ENCODE data around the gene YWHAH.

The YWHAH gene

GRCh38 chr22:31906086-31906485, 38.2 kb upstream of the YWHAH start:
- Histone ChIP-seq H3K4me3 (ENCODE audit: low read length in 2 of 2) (no peak overlapping the region), H3K36me3 (ENCODE audit: control insufficient read depth in 2 of 2, insufficient read depth in 2 of 2, low read length in 2 of 2) (peaks cover 27 to 29% of the 10 kb centered on the region in 2 donors)

DNA sequence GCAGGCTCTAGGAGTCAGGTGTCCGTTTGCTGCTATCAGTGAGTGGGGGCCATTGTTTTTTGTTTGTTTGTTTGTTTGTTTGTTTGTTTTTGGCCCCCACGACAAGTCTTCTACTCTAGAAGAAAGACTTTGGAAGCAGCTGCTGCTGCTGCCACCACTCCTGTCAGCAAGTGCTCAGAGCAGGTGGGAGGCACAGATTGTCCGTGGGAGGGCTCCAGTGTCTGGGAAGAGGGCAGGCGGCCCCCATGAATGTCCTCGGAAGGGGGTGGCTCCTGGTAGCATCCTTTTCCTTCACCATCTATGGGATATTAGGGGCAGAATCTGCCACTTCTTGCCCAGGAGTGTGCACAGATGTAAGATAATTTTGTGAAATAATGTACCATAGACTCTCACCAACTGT, 37.8 kb upstream of the YWHAH start:
- H3K4me3 ChIP-seq (ENCODE audit: low read length in 2 of 2), result no peak overlapping the region
- H3K27me3 ChIP-seq (ENCODE audit: control insufficient read depth in 2 of 2, insufficient read depth in 2 of 2, low read length in 2 of 2), result no peaks in the 10 kb centered on the region
- H3K9me3 ChIP-seq (ENCODE audit: control insufficient read depth in 2 of 2, low read length in 2 of 2), result no peaks in the 10 kb centered on the region
- H3K27ac ChIP-seq (ENCODE audit: low read depth in 2 of 2, low read length in 2 of 2), result no peak overlapping the region
- H3K4me1 ChIP-seq (ENCODE audit: control insufficient read depth in 2 of 2, insufficient read depth in 2 of 2, low read length in 2 of 2), result peaks cover 0 to 3% of the 10 kb centered on the region in 2 donors
- no peak overlapping the region for H3K9ac ChIP-seq (ENCODE audit: low read depth in 1 of 2, low read length in 2 of 2)
- peaks cover 26 to 29% of the 10 kb centered on the region in 2 donors for H3K36me3 ChIP-seq (ENCODE audit: control insufficient read depth in 2 of 2, insufficient read depth in 2 of 2, low read length in 2 of 2)

More at GRCh38 chr22:31906086-31906485, 38.2 kb upstream of the YWHAH start:
- no peaks in the 10 kb centered on the region for H3K4me1 ChIP-seq (ENCODE audit: control insufficient read depth in 2 of 2, insufficient read depth in 2 of 2, low read length in 2 of 2)
- no peak overlapping the region for H3K9ac ChIP-seq (ENCODE audit: low read depth in 1 of 2, low read length in 2 of 2)
- H3K9me3 ChIP-seq (ENCODE audit: control insufficient read depth in 2 of 2, low read length in 2 of 2), result no peaks in the 10 kb centered on the region
- no peaks in the 10 kb centered on the region for H3K27me3 ChIP-seq (ENCODE audit: control insufficient read depth in 2 of 2, insufficient read depth in 2 of 2, low read length in 2 of 2)
- H3K27ac ChIP-seq (ENCODE audit: low read depth in 2 of 2, low read length in 2 of 2), result no peak overlapping the region

GRCh38 chr22:31909977-31910376, 34.4 kb upstream of the YWHAH start:
- H3K4me1 ChIP-seq (ENCODE audit: control insufficient read depth in 2 of 2, insufficient read depth in 2 of 2, low read length in 2 of 2), result peaks cover 8 to 15% of the 10 kb centered on the region in 2 donors
- H3K4me3 ChIP-seq (ENCODE audit: low read length in 2 of 2), result no peak overlapping the region
- no peaks in the 10 kb centered on the region for H3K9me3 ChIP-seq (ENCODE audit: control insufficient read depth in 2 of 2, low read length in 2 of 2)
- peaks cover 14 to 21% of the 10 kb centered on the region in 2 donors for H3K36me3 ChIP-seq (ENCODE audit: control insufficient read depth in 2 of 2, insufficient read depth in 2 of 2, low read length in 2 of 2)
- H3K27ac ChIP-seq (ENCODE audit: low read depth in 2 of 2, low read length in 2 of 2), result no peak overlapping the region
- H3K27me3 ChIP-seq (ENCODE audit: control insufficient read depth in 2 of 2, insufficient read depth in 2 of 2, low read length in 2 of 2), result no peaks in the 10 kb centered on the region
- no peak overlapping the region for H3K9ac ChIP-seq (ENCODE audit: low read depth in 1 of 2, low read length in 2 of 2)

DNA sequence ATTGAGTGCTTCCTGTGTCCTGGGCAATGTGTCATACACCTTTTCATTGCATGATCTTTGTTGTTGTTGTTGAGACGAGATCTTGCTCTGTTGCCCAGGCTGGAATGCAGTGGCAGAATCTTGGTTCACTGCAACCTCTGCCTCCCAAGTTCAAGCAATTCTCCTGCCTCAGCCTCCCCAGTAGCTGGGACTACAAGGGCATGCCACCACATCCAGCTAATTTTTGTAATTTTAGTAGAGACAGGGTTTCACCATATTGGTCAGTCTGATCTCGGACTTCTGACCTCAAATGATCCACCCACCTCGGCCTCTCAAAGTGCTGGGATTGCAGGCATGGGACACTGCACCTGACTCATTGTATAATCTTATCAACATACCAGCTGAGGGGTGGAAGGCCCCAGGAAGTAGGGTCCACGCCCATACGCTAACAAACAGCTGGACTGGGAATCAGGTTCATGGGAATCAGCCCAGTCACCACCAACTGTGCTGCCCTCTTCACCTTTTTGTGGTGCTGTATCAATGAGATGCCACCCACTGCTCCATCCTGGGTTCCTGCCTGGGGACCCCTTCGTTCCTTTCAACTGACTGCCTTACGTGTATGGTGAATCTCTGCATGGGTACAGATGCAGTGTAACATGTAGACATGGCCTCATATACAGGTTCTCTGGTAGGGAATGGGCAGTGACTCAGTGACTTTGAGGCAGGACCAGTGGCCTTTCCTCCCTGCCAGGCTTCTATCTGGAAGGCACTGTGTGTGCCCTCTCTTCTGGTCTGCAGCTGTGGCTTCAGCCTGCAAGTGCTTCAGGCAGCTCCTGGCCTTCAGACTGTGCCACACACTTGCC, 32.5 kb upstream of the YWHAH start:
- H3K27ac ChIP-seq (ENCODE audit: low read depth in 2 of 2, low read length in 2 of 2), result peak overlapping the region; percentile 24 to 45
- peaks cover 8 to 15% of the 10 kb centered on the region in 2 donors for H3K4me1 ChIP-seq (ENCODE audit: control insufficient read depth in 2 of 2, insufficient read depth in 2 of 2, low read length in 2 of 2)
- H3K9ac ChIP-seq (ENCODE audit: low read depth in 1 of 2, low read length in 2 of 2), result no peak overlapping the region
- H3K4me3 ChIP-seq (ENCODE audit: low read length in 2 of 2), result no peak overlapping the region
- no peaks in the 10 kb centered on the region for H3K9me3 ChIP-seq (ENCODE audit: control insufficient read depth in 2 of 2, low read length in 2 of 2)
- H3K27me3 ChIP-seq (ENCODE audit: control insufficient read depth in 2 of 2, insufficient read depth in 2 of 2, low read length in 2 of 2), result no peaks in the 10 kb centered on the region
- H3K36me3 ChIP-seq (ENCODE audit: control insufficient read depth in 2 of 2, insufficient read depth in 2 of 2, low read length in 2 of 2), result peaks cover 5 to 10% of the 10 kb centered on the region in 2 donors

GRCh38 chr22:31912407-31912743, 32.0 kb upstream of the YWHAH start:
- H3K4me3 ChIP-seq (ENCODE audit: low read length in 2 of 2), result no peak overlapping the region
- H3K9ac ChIP-seq (ENCODE audit: low read depth in 1 of 2, low read length in 2 of 2), result no peak overlapping the region
- peaks cover 5 to 7% of the 10 kb centered on the region in 2 donors for H3K36me3 ChIP-seq (ENCODE audit: control insufficient read depth in 2 of 2, insufficient read depth in 2 of 2, low read length in 2 of 2)
- peak overlapping the region; percentile 24 to 45 for H3K27ac ChIP-seq (ENCODE audit: low read depth in 2 of 2, low read length in 2 of 2)
- no peaks in the 10 kb centered on the region for H3K9me3 ChIP-seq (ENCODE audit: control insufficient read depth in 2 of 2, low read length in 2 of 2)
- no peaks in the 10 kb centered on the region for H3K27me3 ChIP-seq (ENCODE audit: control insufficient read depth in 2 of 2, insufficient read depth in 2 of 2, low read length in 2 of 2)
- peaks cover 8 to 19% of the 10 kb centered on the region in 2 donors for H3K4me1 ChIP-seq (ENCODE audit: control insufficient read depth in 2 of 2, insufficient read depth in 2 of 2, low read length in 2 of 2)

GRCh38 chr22:31915586-31915985, 28.7 kb upstream of the YWHAH start:
- Histone ChIP-seq H3K27me3 (ENCODE audit: control insufficient read depth in 2 of 2, insufficient read depth in 2 of 2, low read length in 2 of 2) (no peaks in the 10 kb centered on the region), H3K4me1 (ENCODE audit: control insufficient read depth in 2 of 2, insufficient read depth in 2 of 2, low read length in 2 of 2) (peaks cover 10 to 19% of the 10 kb centered on the region in 2 donors), H3K9ac (ENCODE audit: low read depth in 1 of 2, low read length in 2 of 2) (no peak overlapping the region), H3K9me3 (ENCODE audit: control insufficient read depth in 2 of 2, low read length in 2 of 2) (no peaks in the 10 kb centered on the region), H3K4me3 (ENCODE audit: low read length in 2 of 2) (no peak overlapping the region), H3K36me3 (ENCODE audit: control insufficient read depth in 2 of 2, insufficient read depth in 2 of 2, low read length in 2 of 2) (no peaks in the 10 kb centered on the region), H3K27ac (ENCODE audit: low read depth in 2 of 2, low read length in 2 of 2) (no peak overlapping the region)

GRCh38 chr22:31917227-31917921, 27.0 kb upstream of the YWHAH start:
- no peak overlapping the region for H3K27ac ChIP-seq (ENCODE audit: low read depth in 2 of 2, low read length in 2 of 2)
- H3K4me3 ChIP-seq (ENCODE audit: low read length in 2 of 2), result no peak overlapping the region
- H3K9ac ChIP-seq (ENCODE audit: low read depth in 1 of 2, low read length in 2 of 2), result no peak overlapping the region
- no peaks in the 10 kb centered on the region for H3K36me3 ChIP-seq (ENCODE audit: control insufficient read depth in 2 of 2, insufficient read depth in 2 of 2, low read length in 2 of 2)
- H3K27me3 ChIP-seq (ENCODE audit: control insufficient read depth in 2 of 2, insufficient read depth in 2 of 2, low read length in 2 of 2), result no peaks in the 10 kb centered on the region
- no peaks in the 10 kb centered on the region for H3K9me3 ChIP-seq (ENCODE audit: control insufficient read depth in 2 of 2, low read length in 2 of 2)
- H3K4me1 ChIP-seq (ENCODE audit: control insufficient read depth in 2 of 2, insufficient read depth in 2 of 2, low read length in 2 of 2), result peaks cover 5 to 7% of the 10 kb centered on the region in 2 donors

- Histone ChIP-seq H3K36me3 (ENCODE audit: control insufficient read depth in 2 of 2, insufficient read depth in 2 of 2, low read length in 2 of 2) (no peaks in the 10 kb centered on the region), H3K4me1 (ENCODE audit: control insufficient read depth in 2 of 2, insufficient read depth in 2 of 2, low read length in 2 of 2) (peaks cover 2 to 4% of the 10 kb centered on the region in 2 donors), H3K27me3 (ENCODE audit: control insufficient read depth in 2 of 2, insufficient read depth in 2 of 2, low read length in 2 of 2) (no peaks in the 10 kb centered on the region), H3K4me3 (ENCODE audit: low read length in 2 of 2) (no peak overlapping the region), H3K9me3 (ENCODE audit: control insufficient read depth in 2 of 2, low read length in 2 of 2) (no peaks in the 10 kb centered on the region), H3K27ac (ENCODE audit: low read depth in 2 of 2, low read length in 2 of 2) (no peak overlapping the region), H3K9ac (ENCODE audit: low read depth in 1 of 2, low read length in 2 of 2) (no peak overlapping the region)
These were observed 24.6 kb upstream of the YWHAH start for GRCh38 chr22:31919730-31920129.

DNA sequence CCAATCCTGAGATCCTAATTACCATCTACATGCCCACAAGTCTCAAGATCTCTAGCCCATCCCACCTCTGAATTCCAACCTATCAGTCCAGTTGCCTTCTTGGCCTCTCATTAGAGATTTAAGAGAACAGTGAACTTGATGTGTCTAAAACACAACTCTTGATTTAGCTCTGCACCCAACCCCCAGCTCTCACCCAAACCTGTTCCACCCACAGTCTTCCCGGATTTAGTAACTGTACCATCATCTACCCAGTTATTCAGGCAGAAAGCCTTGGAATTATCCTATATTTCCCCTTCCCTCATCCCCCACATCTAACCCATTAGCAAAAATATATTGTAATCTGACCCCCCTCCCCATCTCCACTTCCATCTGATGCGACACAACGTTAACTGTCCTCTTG, 24.0 kb upstream of the YWHAH start:
- no peaks in the 10 kb centered on the region for H3K27me3 ChIP-seq (ENCODE audit: control insufficient read depth in 2 of 2, insufficient read depth in 2 of 2, low read length in 2 of 2)
- no peaks in the 10 kb centered on the region for H3K36me3 ChIP-seq (ENCODE audit: control insufficient read depth in 2 of 2, insufficient read depth in 2 of 2, low read length in 2 of 2)
- H3K9me3 ChIP-seq (ENCODE audit: control insufficient read depth in 2 of 2, low read length in 2 of 2), result no peaks in the 10 kb centered on the region
- peaks cover 2 to 4% of the 10 kb centered on the region in 2 donors for H3K4me1 ChIP-seq (ENCODE audit: control insufficient read depth in 2 of 2, insufficient read depth in 2 of 2, low read length in 2 of 2)
- H3K27ac ChIP-seq (ENCODE audit: low read depth in 2 of 2, low read length in 2 of 2), result no peak overlapping the region
- H3K4me3 ChIP-seq (ENCODE audit: low read length in 2 of 2), result no peak overlapping the region
- no peak overlapping the region for H3K9ac ChIP-seq (ENCODE audit: low read depth in 1 of 2, low read length in 2 of 2)

DNA sequence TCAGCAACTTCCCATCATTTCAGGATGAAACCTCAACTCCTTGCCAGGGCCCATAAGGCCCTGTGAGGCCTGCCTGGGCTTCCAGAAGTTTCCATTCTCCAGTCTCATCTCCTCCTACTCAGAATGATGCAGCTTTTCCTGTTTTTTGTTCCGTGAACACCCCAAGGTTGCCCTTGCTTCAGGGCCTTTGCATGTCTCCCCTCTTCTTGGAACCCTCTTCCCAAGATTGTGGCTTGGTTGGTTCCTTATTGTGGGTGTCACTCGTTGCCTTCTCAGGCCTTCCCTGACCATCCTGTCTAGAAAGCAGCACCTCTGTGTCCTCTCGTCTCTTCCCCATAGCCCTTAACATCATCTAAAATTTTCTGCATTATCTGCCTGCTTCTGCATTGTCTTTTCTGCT, 23.2 kb upstream of the YWHAH start:
- Histone ChIP-seq H3K9ac (ENCODE audit: low read depth in 1 of 2, low read length in 2 of 2) (no peak overlapping the region), H3K27ac (ENCODE audit: low read depth in 2 of 2, low read length in 2 of 2) (no peak overlapping the region), H3K9me3 (ENCODE audit: control insufficient read depth in 2 of 2, low read length in 2 of 2) (no peaks in the 10 kb centered on the region), H3K27me3 (ENCODE audit: control insufficient read depth in 2 of 2, insufficient read depth in 2 of 2, low read length in 2 of 2) (no peaks in the 10 kb centered on the region), H3K4me1 (ENCODE audit: control insufficient read depth in 2 of 2, insufficient read depth in 2 of 2, low read length in 2 of 2) (peaks cover 2 to 4% of the 10 kb centered on the region in 2 donors), H3K36me3 (ENCODE audit: control insufficient read depth in 2 of 2, insufficient read depth in 2 of 2, low read length in 2 of 2) (no peaks in the 10 kb centered on the region), H3K4me3 (ENCODE audit: low read length in 2 of 2) (no peak overlapping the region)
